Measurements from ENCODE around the gene SETD4. TPM values are rescaled to one million over a fixed set of nuclear protein-coding genes. Genes with fewer than 3 reads are reported as not detected.

The SETD4 gene
- total and polyA plus RNA-seq, 4 experiments from 2014 or later = 7.1 to 31.0 (median 20.3) TPM

GRCh38 chr21:36015045-36015444 lies 45.3 kb downstream of the SETD4 start:
- Mint-ChIP-seq H3K36me3 (no peaks in the 10 kb centered on the region), H3K9me3 (peaks cover 0 to 2% (median 0%) of the 10 kb centered on the region in 8 donors), H3K27ac (no peak overlapping the region), H3K4me1 (no peaks in the 10 kb centered on the region), H3K4me3 (no peak overlapping the region), H3K27me3 (peaks cover 16 to 17% of the 10 kb centered on the region in 2 donors)
- no peaks in the 10 kb centered on the region for H3K36me3 ChIP-seq (ENCODE audit: insufficient read depth, low read length)
- POLR2A ChIA-PET (ENCODE audit: partially characterized antibody) = no interaction called here
- intact Hi-C loops (cut with micrococcal nuclease) = no loop called here
- no peak overlapping the region for H3K4me3 ChIP-seq (ENCODE audit: low read length in 2 of 2)
- no peaks in the 10 kb centered on the region for H3K27me3 ChIP-seq (ENCODE audit: insufficient read depth, low read length)
- H3K27ac ChIP-seq (ENCODE audit: low read depth, low read length) = no peak overlapping the region
- CTCF ChIA-PET (ENCODE audit: partially characterized antibody) = interaction anchor here (1.4 to 1.9 kb wide), 2 partner anchors 8 to 13 kb away, joined by 3 to 5 read pairs; no protein-coding TSS in a partner anchor
- H3K9me3 ChIP-seq (ENCODE audit: control insufficient read depth in 1 of 2, low read length in 2 of 2) = no peaks in the 10 kb centered on the region
- DNase-seq = no peak
- H3K4me1 ChIP-seq (ENCODE audit: insufficient read depth, low read length) = no peaks in the 10 kb centered on the region

GRCh38 chr21:36010801-36011200 lies 49.5 kb downstream of the SETD4 start:
- Histone ChIP-seq H3K27me3 (ENCODE audit: insufficient read depth, low read length) (no peaks in the 10 kb centered on the region), H3K9me3 (ENCODE audit: control insufficient read depth in 1 of 2, low read length in 2 of 2) (no peaks in the 10 kb centered on the region), H3K27ac (ENCODE audit: low read depth, low read length) (no peak overlapping the region), H3K36me3 (ENCODE audit: insufficient read depth, low read length) (no peaks in the 10 kb centered on the region), H3K4me3 (ENCODE audit: low read length in 2 of 2) (no peak overlapping the region), H3K4me1 (ENCODE audit: insufficient read depth, low read length) (no peaks in the 10 kb centered on the region)
- H3K4me3 Mint-ChIP-seq = no peak overlapping the region
- DNase-seq = no peak
- peaks cover 12 to 18% of the 10 kb centered on the region in 2 donors for H3K27me3 Mint-ChIP-seq
- ChIA-PET POLR2A (ENCODE audit: partially characterized antibody) (no interaction called here), CTCF (ENCODE audit: partially characterized antibody) (no interaction called here)
- no peaks in the 10 kb centered on the region for H3K36me3 Mint-ChIP-seq
- H3K9me3 Mint-ChIP-seq = peaks cover 0 to 2% (median 0%) of the 10 kb centered on the region in 8 donors
- H3K27ac Mint-ChIP-seq = no peak overlapping the region
- intact Hi-C loops (cut with micrococcal nuclease) = no loop called here
- H3K4me1 Mint-ChIP-seq = no peaks in the 10 kb centered on the region

GRCh38 chr21:36008505-36008904 lies 51.8 kb downstream of the SETD4 start:
- POLR2A ChIA-PET (ENCODE audit: partially characterized antibody) = no interaction called here
- no peaks in the 10 kb centered on the region for H3K36me3 Mint-ChIP-seq
- H3K9me3 Mint-ChIP-seq = peaks cover 0 to 2% (median 0%) of the 10 kb centered on the region in 8 donors
- no peaks in the 10 kb centered on the region for H3K4me1 Mint-ChIP-seq
- no peak overlapping the region for H3K4me3 Mint-ChIP-seq
- intact Hi-C loops (cut with micrococcal nuclease) = no loop called here
- CTCF ChIA-PET (ENCODE audit: partially characterized antibody) = no interaction called here
- H3K27me3 Mint-ChIP-seq = peaks cover 13 to 16% of the 10 kb centered on the region in 2 donors
- Histone ChIP-seq H3K27me3 (ENCODE audit: insufficient read depth, low read length) (no peaks in the 10 kb centered on the region), H3K4me3 (ENCODE audit: low read length in 2 of 2) (no peak overlapping the region), H3K9me3 (ENCODE audit: control insufficient read depth in 1 of 2, low read length in 2 of 2) (no peaks in the 10 kb centered on the region), H3K27ac (ENCODE audit: low read depth, low read length) (no peak overlapping the region), H3K4me1 (ENCODE audit: insufficient read depth, low read length) (no peaks in the 10 kb centered on the region), H3K36me3 (ENCODE audit: insufficient read depth, low read length) (no peaks in the 10 kb centered on the region)
- no peak overlapping the region for H3K27ac Mint-ChIP-seq
- no peak for DNase-seq

GRCh38 chr21:36005879-36006400 lies 54.4 kb downstream of the SETD4 start:
- POLR2A ChIA-PET (ENCODE audit: partially characterized antibody) = no interaction called here
- Histone ChIP-seq H3K4me3 (ENCODE audit: low read length in 2 of 2) (no peak overlapping the region), H3K9me3 (ENCODE audit: control insufficient read depth in 1 of 2, low read length in 2 of 2) (no peaks in the 10 kb centered on the region), H3K27ac (ENCODE audit: low read depth, low read length) (no peak overlapping the region), H3K27me3 (ENCODE audit: insufficient read depth, low read length) (no peaks in the 10 kb centered on the region), H3K4me1 (ENCODE audit: insufficient read depth, low read length) (no peaks in the 10 kb centered on the region), H3K36me3 (ENCODE audit: insufficient read depth, low read length) (no peaks in the 10 kb centered on the region)
- peaks cover 9 to 11% of the 10 kb centered on the region in 2 donors for H3K27me3 Mint-ChIP-seq
- H3K9me3 Mint-ChIP-seq = peaks cover 0 to 2% (median 0%) of the 10 kb centered on the region in 8 donors
- CTCF ChIA-PET (ENCODE audit: partially characterized antibody) = interaction anchor here (1.0 to 1.6 kb wide), 2 partner anchors 9 to 22 kb away, joined by 3 read pairs; no protein-coding TSS in a partner anchor
- no peaks in the 10 kb centered on the region for H3K4me1 Mint-ChIP-seq
- peak overlapping the region in 1 of 7 donors; percentile 55 for H3K27ac Mint-ChIP-seq
- DNase-seq = no peak
- intact Hi-C loops (cut with micrococcal nuclease) = no loop called here
- H3K36me3 Mint-ChIP-seq = no peaks in the 10 kb centered on the region
- no peak overlapping the region for H3K4me3 Mint-ChIP-seq

- Mint-ChIP-seq H3K4me1 (no peaks in the 10 kb centered on the region), H3K27ac (no peak overlapping the region), H3K36me3 (no peaks in the 10 kb centered on the region), H3K9me3 (peaks cover 0 to 2% (median 0%) of the 10 kb centered on the region in 8 donors), H3K27me3 (peaks cover 9 to 13% of the 10 kb centered on the region in 2 donors), H3K4me3 (no peak overlapping the region)
- CTCF ChIA-PET (ENCODE audit: partially characterized antibody) = no interaction called here
- intact Hi-C loops (cut with micrococcal nuclease) = no loop called here
- POLR2A ChIA-PET (ENCODE audit: partially characterized antibody) = no interaction called here
- Histone ChIP-seq H3K27ac (ENCODE audit: low read depth, low read length) (no peak overlapping the region), H3K27me3 (ENCODE audit: insufficient read depth, low read length) (no peaks in the 10 kb centered on the region), H3K36me3 (ENCODE audit: insufficient read depth, low read length) (no peaks in the 10 kb centered on the region), H3K4me1 (ENCODE audit: insufficient read depth, low read length) (no peaks in the 10 kb centered on the region), H3K4me3 (ENCODE audit: low read length in 2 of 2) (no peak overlapping the region), H3K9me3 (ENCODE audit: control insufficient read depth in 1 of 2, low read length in 2 of 2) (no peaks in the 10 kb centered on the region)
- no peak for DNase-seq
Observed at GRCh38 chr21:36005018-36005417, 55.3 kb downstream of the SETD4 start.

- Mint-ChIP-seq H3K4me1 (no peaks in the 10 kb centered on the region), H3K36me3 (no peaks in the 10 kb centered on the region), H3K27me3 (peaks cover 11 to 16% of the 10 kb centered on the region in 2 donors), H3K27ac (no peak overlapping the region), H3K9me3 (peaks cover 0 to 2% (median 0%) of the 10 kb centered on the region in 8 donors), H3K4me3 (no peak overlapping the region)
- DNase-seq = no peak
- Histone ChIP-seq H3K27ac (ENCODE audit: low read depth, low read length) (no peak overlapping the region), H3K27me3 (ENCODE audit: insufficient read depth, low read length) (no peaks in the 10 kb centered on the region), H3K4me3 (ENCODE audit: low read length in 2 of 2) (no peak overlapping the region), H3K9me3 (ENCODE audit: control insufficient read depth in 1 of 2, low read length in 2 of 2) (no peaks in the 10 kb centered on the region), H3K4me1 (ENCODE audit: insufficient read depth, low read length) (no peaks in the 10 kb centered on the region), H3K36me3 (ENCODE audit: insufficient read depth, low read length) (no peaks in the 10 kb centered on the region)
- intact Hi-C loops (cut with micrococcal nuclease) = no loop called here
- POLR2A ChIA-PET (ENCODE audit: partially characterized antibody) = no interaction called here
- CTCF ChIA-PET (ENCODE audit: partially characterized antibody) = no interaction called here
Observed at GRCh38 chr21:36004441-36004840, 55.9 kb downstream of the SETD4 start.

GRCh38 chr21:36003776-36004175 lies 56.5 kb downstream of the SETD4 start:
- DNase-seq = no peak
- Histone ChIP-seq H3K9me3 (ENCODE audit: control insufficient read depth in 1 of 2, low read length in 2 of 2) (no peaks in the 10 kb centered on the region), H3K4me3 (ENCODE audit: low read length in 2 of 2) (no peak overlapping the region), H3K36me3 (ENCODE audit: insufficient read depth, low read length) (no peaks in the 10 kb centered on the region), H3K27ac (ENCODE audit: low read depth, low read length) (no peak overlapping the region), H3K27me3 (ENCODE audit: insufficient read depth, low read length) (no peaks in the 10 kb centered on the region), H3K4me1 (ENCODE audit: insufficient read depth, low read length) (no peaks in the 10 kb centered on the region)
- POLR2A ChIA-PET (ENCODE audit: partially characterized antibody) = no interaction called here
- peaks cover 0 to 2% (median 0%) of the 10 kb centered on the region in 8 donors for H3K9me3 Mint-ChIP-seq
- no peak overlapping the region for H3K4me3 Mint-ChIP-seq
- H3K36me3 Mint-ChIP-seq = no peaks in the 10 kb centered on the region
- CTCF ChIA-PET (ENCODE audit: partially characterized antibody) = no interaction called here
- H3K27ac Mint-ChIP-seq = no peak overlapping the region
- peaks cover 16 to 22% of the 10 kb centered on the region in 2 donors for H3K27me3 Mint-ChIP-seq
- intact Hi-C loops (cut with micrococcal nuclease) = no loop called here
- H3K4me1 Mint-ChIP-seq = no peaks in the 10 kb centered on the region
